ENCODE measurements around the gene HOXD10.

The HOXD10 gene

DNA sequence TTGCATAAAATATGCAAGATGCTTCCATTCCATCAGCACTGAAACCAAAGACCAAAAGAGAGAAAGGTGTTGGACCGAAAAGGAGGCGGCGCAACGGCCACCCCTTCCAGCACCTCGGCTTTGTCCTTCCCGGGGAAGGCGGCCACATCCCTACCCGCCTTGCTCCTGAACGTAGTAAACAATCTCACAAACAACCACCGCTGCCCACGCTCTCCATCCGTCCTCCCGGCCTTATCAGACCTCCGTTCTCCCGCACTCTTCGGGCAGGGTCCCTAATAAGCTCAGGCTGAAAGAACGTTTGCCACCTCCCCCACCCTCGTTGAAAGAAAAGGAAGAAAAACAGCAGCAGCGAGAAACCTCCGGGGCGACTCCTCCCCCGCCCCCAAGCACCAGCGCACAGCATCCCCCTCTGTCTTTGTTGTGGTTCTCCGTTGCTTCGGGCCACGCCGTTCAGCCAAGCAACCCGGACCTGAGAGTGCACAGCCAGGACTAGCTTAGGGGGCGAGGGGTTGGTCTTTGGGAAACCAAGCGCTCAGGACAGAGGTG, 37.2 kb upstream of the HOXD10 start:
- CTCF ChIA-PET: interaction anchor here (1.2 to 1.3 kb wide), 2 partner anchors 17 to 389 kb away, joined by 5 read pairs; no protein-coding TSS in a partner anchor
- Mint-ChIP-seq H3K27me3 (peaks cover 83% of the 10 kb centered on the region), H3K27ac (peak overlapping the region; percentile 90), H3K36me3 (peaks cover 19% of the 10 kb centered on the region), H3K9me3 (peaks cover 18% of the 10 kb centered on the region), H3K4me3 (peak overlapping the region; percentile 47), H3K4me1 (peaks cover 10% of the 10 kb centered on the region)
- DNase-seq: no peak

- CTCF ChIA-PET: interaction anchor here (1.2 to 1.3 kb wide), 2 partner anchors 16 to 389 kb away, joined by 5 read pairs; no protein-coding TSS in a partner anchor
- DNase-seq: no peak
- peak overlapping the region; percentile 47 for H3K4me3 Mint-ChIP-seq
- peaks cover 10% of the 10 kb centered on the region for H3K4me1 Mint-ChIP-seq
- H3K27me3 Mint-ChIP-seq: peaks cover 83% of the 10 kb centered on the region
- peaks cover 19% of the 10 kb centered on the region for H3K36me3 Mint-ChIP-seq
- peak overlapping the region; percentile 90 for H3K27ac Mint-ChIP-seq
- H3K9me3 Mint-ChIP-seq: peaks cover 18% of the 10 kb centered on the region
Measured at GRCh38 chr2:176079831-176080539, 36.6 kb upstream of the HOXD10 start.

GRCh38 chr2:176080540-176081375, 35.8 kb upstream of the HOXD10 start:
- peak overlapping the region; percentile 83 for H3K27ac Mint-ChIP-seq
- H3K36me3 Mint-ChIP-seq: peaks cover 21% of the 10 kb centered on the region
- DNase-seq: no peak
- H3K9me3 Mint-ChIP-seq: peaks cover 18% of the 10 kb centered on the region
- CTCF ChIA-PET: interaction anchor here (1.3 kb wide), 1 partner anchor 15 kb away, joined by 5 read pairs; no protein-coding TSS in a partner anchor
- H3K4me1 Mint-ChIP-seq: peaks cover 10% of the 10 kb centered on the region
- H3K4me3 Mint-ChIP-seq: peak overlapping the region; percentile 54
- peaks cover 84% of the 10 kb centered on the region for H3K27me3 Mint-ChIP-seq

DNA sequence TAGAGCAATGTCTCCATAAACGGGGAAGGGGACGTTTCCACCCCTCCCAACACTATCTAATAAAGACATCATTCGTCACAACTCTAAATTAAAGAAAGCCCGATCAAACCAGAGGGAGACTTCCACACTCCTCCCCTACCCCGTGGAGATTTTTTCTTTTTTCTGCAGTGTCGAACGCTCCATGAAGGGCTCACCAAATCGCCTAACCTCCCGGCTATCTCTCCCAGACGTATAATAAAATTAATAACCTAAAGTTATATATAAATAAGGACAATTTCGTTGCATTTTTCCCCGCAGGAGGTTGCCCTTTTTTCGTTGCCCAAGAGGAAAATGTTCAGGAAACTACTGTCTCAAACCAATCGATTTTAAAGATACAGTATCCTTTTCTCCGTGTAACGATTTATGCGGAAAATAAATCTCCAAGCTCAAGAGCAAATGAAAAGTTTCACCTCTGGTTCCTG, 35.2 kb upstream of the HOXD10 start:
- no peak for DNase-seq
- Mint-ChIP-seq H3K27ac (peak overlapping the region; percentile 83), H3K4me3 (peak overlapping the region; percentile 54), H3K36me3 (peaks cover 21% of the 10 kb centered on the region), H3K9me3 (peaks cover 18% of the 10 kb centered on the region), H3K27me3 (peaks cover 86% of the 10 kb centered on the region), H3K4me1 (peaks cover 10% of the 10 kb centered on the region)
- CTCF ChIA-PET: interaction anchor here (0.8 kb wide), 2 partner anchors 29 to 40 kb away, joined by 3 to 4 read pairs; no protein-coding TSS in a partner anchor

GRCh38 chr2:176081837-176082524, 34.6 kb upstream of the HOXD10 start:
- H3K4me3 Mint-ChIP-seq: peak overlapping the region; percentile 54
- H3K27me3 Mint-ChIP-seq: peaks cover 85% of the 10 kb centered on the region
- peaks cover 18% of the 10 kb centered on the region for H3K9me3 Mint-ChIP-seq
- H3K27ac Mint-ChIP-seq: peak overlapping the region; percentile 83
- H3K4me1 Mint-ChIP-seq: peaks cover 10% of the 10 kb centered on the region
- CTCF ChIA-PET: interaction anchor here (0.8 to 0.9 kb wide), 3 partner anchors 28 to 45 kb away, joined by 3 to 4 read pairs (median 3); no protein-coding TSS in a partner anchor
- DNase-seq: no peak
- peaks cover 21% of the 10 kb centered on the region for H3K36me3 Mint-ChIP-seq

GRCh38 chr2:176082525-176082823, 34.1 kb upstream of the HOXD10 start:
- Mint-ChIP-seq H3K4me3 (no peak overlapping the region), H3K27me3 (peaks cover 90% of the 10 kb centered on the region), H3K9me3 (peaks cover 18% of the 10 kb centered on the region), H3K36me3 (peaks cover 21% of the 10 kb centered on the region), H3K27ac (peak overlapping the region; percentile 75), H3K4me1 (peaks cover 10% of the 10 kb centered on the region)
- CTCF ChIA-PET: interaction anchor here (0.8 to 0.9 kb wide), 3 partner anchors 28 to 45 kb away, joined by 3 to 4 read pairs (median 3); no protein-coding TSS in a partner anchor
- DNase-seq: no peak

DNA sequence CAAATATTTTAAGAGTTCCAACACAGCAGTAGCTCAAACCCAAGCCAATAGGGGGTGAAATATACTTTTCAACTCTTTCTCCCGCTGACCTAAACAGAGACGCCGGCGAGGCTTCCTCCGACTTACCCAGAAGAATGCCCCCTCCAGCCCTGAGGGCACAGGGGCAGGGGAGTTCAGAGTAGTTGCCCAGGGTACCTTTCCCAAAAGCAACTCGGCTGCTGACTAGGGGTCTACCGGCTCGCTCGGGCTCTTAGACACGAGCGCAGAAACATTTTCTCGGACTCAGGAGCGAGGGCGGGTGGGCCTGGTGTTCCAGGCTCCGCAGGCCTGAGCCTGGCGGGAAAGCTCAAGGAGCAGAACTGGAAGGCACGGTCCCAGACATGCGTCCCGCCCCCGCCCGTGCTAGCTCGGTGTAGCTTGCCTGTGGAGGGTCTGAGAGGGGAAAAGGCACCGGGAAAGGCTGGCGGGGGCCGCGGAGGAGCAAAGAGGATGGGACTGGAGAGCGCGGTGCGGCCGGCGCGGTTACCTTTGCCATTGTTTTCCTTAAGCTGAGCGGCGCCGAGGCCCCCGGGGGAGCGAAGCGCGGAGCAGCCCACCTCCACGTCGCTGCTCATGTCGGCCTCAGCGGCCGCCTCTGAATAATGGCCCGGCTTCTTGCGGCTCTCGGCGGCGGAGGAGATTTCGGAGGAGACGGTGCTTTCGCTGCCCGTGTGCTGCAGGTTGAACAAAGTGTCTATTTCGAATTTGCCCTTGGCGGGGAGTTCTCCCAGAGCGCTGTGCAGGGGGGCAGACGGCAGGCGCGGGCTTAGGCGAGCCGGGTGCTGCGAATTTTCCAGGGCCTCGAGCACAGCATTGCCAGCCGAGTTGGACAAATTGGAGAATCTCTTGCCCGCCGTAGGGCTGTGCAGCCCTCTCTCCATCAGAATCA, 33.5 kb upstream of the HOXD10 start:
- Mint-ChIP-seq H3K36me3 (peaks cover 21% of the 10 kb centered on the region), H3K4me1 (peaks cover 10% of the 10 kb centered on the region), H3K27ac (peak overlapping the region; percentile 84), H3K27me3 (peaks cover 96% of the 10 kb centered on the region), H3K4me3 (peak overlapping the region; percentile 16), H3K9me3 (peaks cover 18% of the 10 kb centered on the region)
- CTCF ChIA-PET: interaction anchor here (0.6 to 0.9 kb wide), 2 partner anchors 15 to 44 kb away, joined by 3 read pairs; no protein-coding TSS in a partner anchor
- DNase-seq: no peak

GRCh38 chr2:176083796-176084261, 32.7 kb upstream of the HOXD10 start, which contains the start of gene EVX2:
TSS of gene EVX2 (minus strand) at chr2:176083962. CDS start at chr2:176083776, 186 bp downstream.
- peak within 1 kb of the TSS; percentile 16 for H3K4me3 Mint-ChIP-seq
- DNase-seq: no peak
- H3K27ac Mint-ChIP-seq: peak within 1 kb of the TSS; percentile 84
- H3K9me3 Mint-ChIP-seq: peaks cover 13% of the 10 kb centered on the region
- H3K36me3 Mint-ChIP-seq: peaks cover 21% of the 10 kb centered on the region
- H3K27me3 Mint-ChIP-seq: peaks cover 97% of the 10 kb centered on the region
- H3K4me1 Mint-ChIP-seq: peaks cover 14% of the 10 kb centered on the region
- CTCF ChIA-PET: interaction anchor here (0.6 kb wide), 1 partner anchor 14 kb away, joined by 3 read pairs; no protein-coding TSS in a partner anchor

- CTCF ChIA-PET: interaction anchor here (0.7 to 1.4 kb wide), 2 partner anchors 36 to 74 kb away, joined by 3 read pairs; no protein-coding TSS in a partner anchor
- peaks cover 7% of the 10 kb centered on the region for H3K9me3 Mint-ChIP-seq
- peaks cover 16% of the 10 kb centered on the region for H3K36me3 Mint-ChIP-seq
- DNase-seq: no peak
- H3K4me1 Mint-ChIP-seq: peaks cover 7% of the 10 kb centered on the region
- H3K27me3 Mint-ChIP-seq: peaks cover 97% of the 10 kb centered on the region
- H3K27ac Mint-ChIP-seq: peak overlapping the region; percentile 60
- no peak overlapping the region for H3K4me3 Mint-ChIP-seq
Measured at GRCh38 chr2:176084611-176085119, 31.9 kb upstream of the HOXD10 start.

GRCh38 chr2:176085120-176085788, 31.3 kb upstream of the HOXD10 start:
- no peak for DNase-seq
- H3K9me3 Mint-ChIP-seq: peaks cover 7% of the 10 kb centered on the region
- H3K27ac Mint-ChIP-seq: peak overlapping the region; percentile 70
- no peak overlapping the region for H3K4me3 Mint-ChIP-seq
- H3K4me1 Mint-ChIP-seq: peaks cover 7% of the 10 kb centered on the region
- H3K27me3 Mint-ChIP-seq: peaks cover 98% of the 10 kb centered on the region
- H3K36me3 Mint-ChIP-seq: peaks cover 16% of the 10 kb centered on the region
- CTCF ChIA-PET: interaction anchor here (0.7 to 1.9 kb wide), 4 partner anchors 36 to 395 kb away, joined by 3 to 6 read pairs (median 3); no protein-coding TSS in a partner anchor

GRCh38 chr2:176085861-176086771, 30.5 kb upstream of the HOXD10 start:
- Mint-ChIP-seq H3K4me1 (peaks cover 6% of the 10 kb centered on the region), H3K9me3 (peaks cover 4% of the 10 kb centered on the region), H3K27me3 (peaks cover 98% of the 10 kb centered on the region), H3K27ac (peak overlapping the region; percentile 50), H3K4me3 (no peak overlapping the region), H3K36me3 (peaks cover 14% of the 10 kb centered on the region)
- CTCF ChIA-PET: interaction anchor here (1.1 to 1.9 kb wide), 3 partner anchors 35 to 396 kb away, joined by 3 to 6 read pairs (median 3); no protein-coding TSS in a partner anchor
- DNase-seq: no peak

Data from activated naive CD4-positive, alpha-beta T cell treated with anti-CD3 and anti-CD28 coated beads, Interleukin-2, amount 10 ng/mL, durations not matched to agents 7 days and 5 days (primary cell).